ENCODE measurements around the gene CCNL2.
"Not testable (repeated sequence)": the region's sequence is repeated elsewhere in the genome, so short reads cannot be mapped to it uniquely, and the experiment has no call there.

CCNL2 gene

GRCh38 chr1:1388078-1388472 lies 11.1 kb downstream of the CCNL2 start:
- no peaks in the 10 kb centered on the region for H3F3A ChIP-seq (ENCODE audit: insufficient read depth, low read length)
- peaks cover 28% of the 10 kb centered on the region for H3K79me2 ChIP-seq (ENCODE audit: low read length)
- H3K4me3 ChIP-seq (ENCODE audit: low read length) = no peak overlapping the region
- no peaks in the 10 kb centered on the region for H3K9me2 ChIP-seq (replicated peaks; ENCODE audit: insufficient read depth, low read length)
- no peak overlapping the region for H3K4me2 ChIP-seq (ENCODE audit: low read depth, low read length)
- H4K20me1 ChIP-seq (ENCODE audit: insufficient read depth, low read length) = no peaks in the 10 kb centered on the region
- H3K9ac ChIP-seq (ENCODE audit: low read length) = no peak overlapping the region
- H2AFZ ChIP-seq (ENCODE audit: low read length) = no peak overlapping the region
- no peaks in the 10 kb centered on the region for H3K27me3 ChIP-seq (replicated peaks; ENCODE audit: insufficient read depth, low read length)
- TF ChIP-seq CTCF (IDR thresholded peaks at IDR 0.05; ENCODE audit: low read length) (no peak), EZH2phosphoT487 (IDR thresholded peaks at IDR 0.05; ENCODE audit: low read length) (no peak), EZH2 (optimal IDR thresholded peaks at IDR 0.05; ENCODE audit: low read depth, low read length) (no peak)
- no peaks in the 10 kb centered on the region for H3K9me3 ChIP-seq (replicated peaks; ENCODE audit: insufficient read depth, low read length)
- DNase-seq = no peak
- H3K27ac ChIP-seq (ENCODE audit: low read length) = no peak overlapping the region
- H3K4me1 ChIP-seq (ENCODE audit: low read length) = no peaks in the 10 kb centered on the region
- H3K36me3 ChIP-seq (replicated peaks; ENCODE audit: insufficient read depth, low read length) = peaks cover 37% of the 10 kb centered on the region

GRCh38 chr1:1387098-1388077 lies 11.7 kb downstream of the CCNL2 start:
- H3K36me3 ChIP-seq (replicated peaks; ENCODE audit: insufficient read depth, low read length) = peaks cover 30% of the 10 kb centered on the region
- H3K9me2 ChIP-seq (replicated peaks; ENCODE audit: insufficient read depth, low read length) = no peaks in the 10 kb centered on the region
- peaks cover 23% of the 10 kb centered on the region for H3K79me2 ChIP-seq (ENCODE audit: low read length)
- no peak for TF ChIP-seq EZH2phosphoT487 (IDR thresholded peaks at IDR 0.05; ENCODE audit: low read length)
- no peak overlapping the region for H3K4me3 ChIP-seq (ENCODE audit: low read length)
- no peaks in the 10 kb centered on the region for H3K4me1 ChIP-seq (ENCODE audit: low read length)
- H3K9me3 ChIP-seq (replicated peaks; ENCODE audit: insufficient read depth, low read length) = no peaks in the 10 kb centered on the region
- H3K27ac ChIP-seq (ENCODE audit: low read length) = no peak overlapping the region
- no peak overlapping the region for H3K9ac ChIP-seq (ENCODE audit: low read length)
- no peak overlapping the region for H2AFZ ChIP-seq (ENCODE audit: low read length)
- H4K20me1 ChIP-seq (ENCODE audit: insufficient read depth, low read length) = no peaks in the 10 kb centered on the region
- DNase-seq = no peak
- no peaks in the 10 kb centered on the region for H3F3A ChIP-seq (ENCODE audit: insufficient read depth, low read length)
- no peaks in the 10 kb centered on the region for H3K27me3 ChIP-seq (replicated peaks; ENCODE audit: insufficient read depth, low read length)
- no peak overlapping the region for H3K4me2 ChIP-seq (ENCODE audit: low read depth, low read length)

GRCh38 chr1:1385931-1386330 lies 13.2 kb downstream of the CCNL2 start:
- Histone ChIP-seq H4K20me1 (ENCODE audit: insufficient read depth, low read length) (no peaks in the 10 kb centered on the region), H3K9ac (ENCODE audit: low read length) (no peak overlapping the region), H3K4me3 (ENCODE audit: low read length) (no peak overlapping the region), H3K9me3 (replicated peaks; ENCODE audit: insufficient read depth, low read length) (no peaks in the 10 kb centered on the region), H3K27me3 (replicated peaks; ENCODE audit: insufficient read depth, low read length) (no peaks in the 10 kb centered on the region), H2AFZ (ENCODE audit: low read length) (no peak overlapping the region), H3K79me2 (ENCODE audit: low read length) (peaks cover 20% of the 10 kb centered on the region; the same call in 1 of the 2 replicates), H3K4me1 (ENCODE audit: low read length) (no peaks in the 10 kb centered on the region), H3K36me3 (replicated peaks; ENCODE audit: insufficient read depth, low read length) (peaks cover 26% of the 10 kb centered on the region), H3K4me2 (ENCODE audit: low read depth, low read length) (no peak overlapping the region), H3K9me2 (replicated peaks; ENCODE audit: insufficient read depth, low read length) (no peaks in the 10 kb centered on the region), H3K27ac (ENCODE audit: low read length) (no peak overlapping the region), H3F3A (ENCODE audit: insufficient read depth, low read length) (no peaks in the 10 kb centered on the region)
- TF ChIP-seq CTCF (IDR thresholded peaks at IDR 0.05; ENCODE audit: low read length) = no peak
- TF ChIP-seq EZH2 (optimal IDR thresholded peaks at IDR 0.05; ENCODE audit: low read depth, low read length) = no peak
- TF ChIP-seq EZH2phosphoT487 (IDR thresholded peaks at IDR 0.05; ENCODE audit: low read length) = no peak
- DNase-seq = no peak

GRCh38 chr1:1385339-1385738 lies 13.8 kb downstream of the CCNL2 start:
- H2AFZ ChIP-seq (ENCODE audit: low read length); H3K4me1 ChIP-seq (ENCODE audit: low read length); H3K4me2 ChIP-seq (ENCODE audit: low read depth, low read length); H3K9me3 ChIP-seq (replicated peaks; ENCODE audit: insufficient read depth, low read length); H4K20me1 ChIP-seq (ENCODE audit: insufficient read depth, low read length); H3K27ac ChIP-seq (ENCODE audit: low read length); H3K9ac ChIP-seq (ENCODE audit: low read length); H3F3A ChIP-seq (ENCODE audit: insufficient read depth, low read length); H3K4me3 ChIP-seq (ENCODE audit: low read length); H3K9me2 ChIP-seq (replicated peaks; ENCODE audit: insufficient read depth, low read length); H3K27me3 ChIP-seq (replicated peaks; ENCODE audit: insufficient read depth, low read length); DNase-seq: not testable (repeated sequence)
- peaks cover 26% of the 10 kb centered on the region for H3K36me3 ChIP-seq (replicated peaks; ENCODE audit: insufficient read depth, low read length)
- peaks cover 16% of the 10 kb centered on the region; the same call in 1 of the 2 replicates for H3K79me2 ChIP-seq (ENCODE audit: low read length)
